ENCODE results near the gene KIRREL3. TPM values are rescaled to one million over a fixed set of nuclear protein-coding genes. Genes with fewer than 3 reads are reported as not detected.

Gene KIRREL3
- total and polyA plus RNA-seq, 2 of the 4 experiments (the other 2 are of a cell fraction): 10.9 to 15.9 TPM

DNA sequence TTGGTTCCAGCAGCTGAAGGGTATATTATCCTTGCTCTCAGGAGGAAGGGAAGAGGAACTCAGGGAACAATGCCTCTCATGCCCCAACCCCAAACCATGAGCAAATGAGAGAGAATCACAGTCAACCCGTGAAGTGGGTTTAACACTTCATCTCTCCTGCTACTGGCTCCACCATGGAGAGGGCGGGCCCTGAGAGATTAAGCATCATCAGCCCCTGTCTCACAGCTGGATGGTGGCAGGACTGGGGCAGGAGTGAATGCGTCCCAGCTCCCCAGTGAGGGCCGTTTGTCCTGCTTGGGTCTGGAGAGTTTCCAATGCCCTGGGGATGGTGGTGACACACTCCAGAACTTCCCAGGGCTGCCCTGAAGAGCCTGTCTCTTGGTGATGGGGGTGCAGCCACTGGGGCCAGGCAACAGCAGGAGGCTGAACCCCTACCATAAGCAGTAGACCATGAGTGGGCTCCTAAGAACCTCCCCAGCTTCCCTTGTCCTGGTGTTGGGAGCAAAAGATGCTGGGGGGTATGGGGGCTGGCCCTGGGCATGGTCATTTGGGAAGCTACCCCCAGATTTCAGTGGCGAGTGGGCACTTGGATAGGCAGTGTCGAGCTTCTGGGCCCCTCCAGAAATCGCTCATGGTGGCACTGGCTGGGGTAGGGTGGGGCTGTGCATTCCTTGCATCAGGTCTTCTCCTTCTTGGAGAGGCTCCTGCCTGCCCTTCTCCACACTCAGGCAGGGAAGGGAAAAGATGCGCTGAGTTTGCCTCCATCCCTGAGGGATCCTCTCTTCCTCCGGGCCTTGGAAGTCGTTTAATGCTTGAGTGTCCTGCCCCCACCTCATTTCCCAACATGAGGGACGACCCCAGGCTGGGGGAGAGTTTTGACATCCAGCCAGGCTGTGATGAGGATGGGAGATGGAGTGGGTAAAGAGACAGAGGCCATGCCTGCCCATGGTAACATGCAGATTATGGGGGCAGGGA lies 487.5 kb downstream of the KIRREL3 start:
- no peaks in the 10 kb centered on the region for H3K27me3 ChIP-seq (ENCODE audit: control insufficient read depth, insufficient read depth, low read length)
- no peak overlapping the region for H2BK120ac ChIP-seq (ENCODE audit: low read depth, low read length)
- H4K91ac ChIP-seq (ENCODE audit: insufficient read depth, low read depth, low read length): no peak overlapping the region
- no peak overlapping the region for H3K4me2 ChIP-seq (ENCODE audit: low read depth, low read length)
- no CpG with 5 or more reads among the region's 11 CpGs for WGBS, 2 experiments (ENCODE audit: extremely low coverage in 2 of 2, insufficient read length in 1 of 2)
- H2AK5ac ChIP-seq (ENCODE audit: low read depth, low read length): no peak overlapping the region
- TF ChIP-seq FOS (IDR thresholded peaks at IDR 0.05; ENCODE audit: low read depth, low read length) (no peak), NFE2L2 (IDR thresholded peaks at IDR 0.05; ENCODE audit: low read depth, low read length) (no peak), MAZ (IDR thresholded peaks at IDR 0.05; ENCODE audit: borderline replicate concordance, low read depth, low read length) (no peak), RCOR1 (IDR thresholded peaks at IDR 0.05; ENCODE audit: insufficient replicate concordance, low read length) (no peak), RAD21 (IDR thresholded peaks at IDR 0.05; ENCODE audit: low read length) (no peak), CHD1 (IDR thresholded peaks at IDR 0.05; ENCODE audit: low read depth, low read length) (no peak), BHLHE40 (IDR thresholded peaks at IDR 0.05; ENCODE audit: low read depth, low read length) (no peak), SMC3 (IDR thresholded peaks at IDR 0.05; ENCODE audit: low read depth, low read length) (no peak), MAFK (IDR thresholded peaks at IDR 0.05; ENCODE audit: low read depth, low read length) (no peak), MXI1 (IDR thresholded peaks at IDR 0.05; ENCODE audit: borderline replicate concordance, low read depth, low read length) (no peak)
- TF ChIP-seq, protein P1, sequence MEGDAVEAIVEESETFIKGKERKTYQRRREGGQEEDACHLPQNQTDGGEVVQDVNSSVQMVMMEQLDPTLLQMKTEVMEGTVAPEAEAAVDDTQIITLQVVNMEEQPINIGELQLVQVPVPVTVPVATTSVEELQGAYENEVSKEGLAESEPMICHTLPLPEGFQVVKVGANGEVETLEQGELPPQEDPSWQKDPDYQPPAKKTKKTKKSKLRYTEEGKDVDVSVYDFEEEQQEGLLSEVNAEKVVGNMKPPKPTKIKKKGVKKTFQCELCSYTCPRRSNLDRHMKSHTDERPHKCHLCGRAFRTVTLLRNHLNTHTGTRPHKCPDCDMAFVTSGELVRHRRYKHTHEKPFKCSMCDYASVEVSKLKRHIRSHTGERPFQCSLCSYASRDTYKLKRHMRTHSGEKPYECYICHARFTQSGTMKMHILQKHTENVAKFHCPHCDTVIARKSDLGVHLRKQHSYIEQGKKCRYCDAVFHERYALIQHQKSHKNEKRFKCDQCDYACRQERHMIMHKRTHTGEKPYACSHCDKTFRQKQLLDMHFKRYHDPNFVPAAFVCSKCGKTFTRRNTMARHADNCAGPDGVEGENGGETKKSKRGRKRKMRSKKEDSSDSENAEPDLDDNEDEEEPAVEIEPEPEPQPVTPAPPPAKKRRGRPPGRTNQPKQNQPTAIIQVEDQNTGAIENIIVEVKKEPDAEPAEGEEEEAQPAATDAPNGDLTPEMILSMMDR (conservative IDR thresholded peaks at IDR 0.05; ENCODE audit: low read depth, low read length): no peak
- TF ChIP-seq, protein P2, sequence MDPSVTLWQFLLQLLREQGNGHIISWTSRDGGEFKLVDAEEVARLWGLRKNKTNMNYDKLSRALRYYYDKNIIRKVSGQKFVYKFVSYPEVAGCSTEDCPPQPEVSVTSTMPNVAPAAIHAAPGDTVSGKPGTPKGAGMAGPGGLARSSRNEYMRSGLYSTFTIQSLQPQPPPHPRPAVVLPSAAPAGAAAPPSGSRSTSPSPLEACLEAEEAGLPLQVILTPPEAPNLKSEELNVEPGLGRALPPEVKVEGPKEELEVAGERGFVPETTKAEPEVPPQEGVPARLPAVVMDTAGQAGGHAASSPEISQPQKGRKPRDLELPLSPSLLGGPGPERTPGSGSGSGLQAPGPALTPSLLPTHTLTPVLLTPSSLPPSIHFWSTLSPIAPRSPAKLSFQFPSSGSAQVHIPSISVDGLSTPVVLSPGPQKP (IDR thresholded peaks at IDR 0.05; ENCODE audit: borderline replicate concordance, low read depth, low read length): no peak
- TF ChIP-seq, protein P3, sequence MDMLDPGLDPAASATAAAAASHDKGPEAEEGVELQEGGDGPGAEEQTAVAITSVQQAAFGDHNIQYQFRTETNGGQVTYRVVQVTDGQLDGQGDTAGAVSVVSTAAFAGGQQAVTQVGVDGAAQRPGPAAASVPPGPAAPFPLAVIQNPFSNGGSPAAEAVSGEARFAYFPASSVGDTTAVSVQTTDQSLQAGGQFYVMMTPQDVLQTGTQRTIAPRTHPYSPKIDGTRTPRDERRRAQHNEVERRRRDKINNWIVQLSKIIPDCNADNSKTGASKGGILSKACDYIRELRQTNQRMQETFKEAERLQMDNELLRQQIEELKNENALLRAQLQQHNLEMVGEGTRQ (IDR thresholded peaks at IDR 0.05; ENCODE audit: low read depth, low read length): no peak
- H2AK9ac ChIP-seq (replicated peaks; ENCODE audit: low read depth, low read length, poor library complexity): no peak overlapping the region
- CTCF ChIA-PET: no interaction called here
- no peaks in the 10 kb centered on the region for H4K20me1 ChIP-seq (ENCODE audit: insufficient read depth, low read length)
- no peak overlapping the region for H2BK20ac ChIP-seq (ENCODE audit: low read depth, low read length)
- no peak overlapping the region for H4K8ac ChIP-seq (ENCODE audit: low read depth in 2 of 2, low read length in 2 of 2)
- H3K23ac ChIP-seq (ENCODE audit: low read depth, low read length): no peak overlapping the region
- H4K5ac ChIP-seq (ENCODE audit: low read depth, low read length): no peak overlapping the region
- no peaks in the 10 kb centered on the region for H3K79me1 ChIP-seq (ENCODE audit: low read depth in 1 of 2, low read length in 2 of 2)
- no peaks in the 10 kb centered on the region for H3K36me3 ChIP-seq (ENCODE audit: control insufficient read depth, insufficient read depth, low read length)
- in situ Hi-C loops (cut with MboI; ENCODE audit: low sequenced_read_pairs): no loop called here
- H2AFZ ChIP-seq (replicated peaks; ENCODE audit: low read length, poor library complexity): no peak overlapping the region
- no peak overlapping the region for H3K4me3 ChIP-seq (ENCODE audit: insufficient read depth, low read depth, low read length)
- no peaks in the 10 kb centered on the region for H3K4me1 ChIP-seq (ENCODE audit: control insufficient read depth, insufficient read depth, low read length)
- no peak overlapping the region for H3K56ac ChIP-seq (ENCODE audit: extremely low read depth, insufficient read depth, low read length)
- H3K18ac ChIP-seq (ENCODE audit: low read depth, low read length): no peak overlapping the region
- dilution Hi-C loops (cut with HindIII; ENCODE audit: low sequenced_read_pairs, unreplicated experiment): no loop called here
- no peak overlapping the region for H2BK5ac ChIP-seq (ENCODE audit: low read depth, low read length, poor library complexity, severe bottlenecking)
- POLR2A ChIA-PET (ENCODE audit: unreplicated experiment): no interaction called here
- intact Hi-C loops (cut with micrococcal nuclease): no loop called here
- no peaks in the 10 kb centered on the region for H3K9me3 ChIP-seq (ENCODE audit: control insufficient read depth, insufficient read depth, low read length)
- H3K4ac ChIP-seq (ENCODE audit: low read depth, low read length): no peak overlapping the region
- no peak overlapping the region for H3K9ac ChIP-seq (ENCODE audit: low read depth, low read length)
- no peak overlapping the region for H3K14ac ChIP-seq (replicated peaks; ENCODE audit: low read depth, low read length)
- H2BK15ac ChIP-seq (ENCODE audit: low read depth, low read length): no peak overlapping the region
- no peak overlapping the region for H3K27ac ChIP-seq (ENCODE audit: insufficient read depth, low read length)
- ATAC-seq (ENCODE audit: low read depth) (no peak), DNase-seq (no peak)
- no peaks in the 10 kb centered on the region for H3K9me1 ChIP-seq (ENCODE audit: insufficient read depth, low read length)
- no TSS peak for BruUV-seq (replicated peaks)

All from IMR-90 (cell line).